GM19240 (cell line): ENCODE measurements around the gene POLA1.

ENCODE experiments used
- DNase-seq: peaks from one replicate; pipeline ENCODE4 v3.0.0; 2011; ENCODE audit warnings: low spot score; ENCODE audit not compliant: insufficient read length

Gene POLA1

DNA sequence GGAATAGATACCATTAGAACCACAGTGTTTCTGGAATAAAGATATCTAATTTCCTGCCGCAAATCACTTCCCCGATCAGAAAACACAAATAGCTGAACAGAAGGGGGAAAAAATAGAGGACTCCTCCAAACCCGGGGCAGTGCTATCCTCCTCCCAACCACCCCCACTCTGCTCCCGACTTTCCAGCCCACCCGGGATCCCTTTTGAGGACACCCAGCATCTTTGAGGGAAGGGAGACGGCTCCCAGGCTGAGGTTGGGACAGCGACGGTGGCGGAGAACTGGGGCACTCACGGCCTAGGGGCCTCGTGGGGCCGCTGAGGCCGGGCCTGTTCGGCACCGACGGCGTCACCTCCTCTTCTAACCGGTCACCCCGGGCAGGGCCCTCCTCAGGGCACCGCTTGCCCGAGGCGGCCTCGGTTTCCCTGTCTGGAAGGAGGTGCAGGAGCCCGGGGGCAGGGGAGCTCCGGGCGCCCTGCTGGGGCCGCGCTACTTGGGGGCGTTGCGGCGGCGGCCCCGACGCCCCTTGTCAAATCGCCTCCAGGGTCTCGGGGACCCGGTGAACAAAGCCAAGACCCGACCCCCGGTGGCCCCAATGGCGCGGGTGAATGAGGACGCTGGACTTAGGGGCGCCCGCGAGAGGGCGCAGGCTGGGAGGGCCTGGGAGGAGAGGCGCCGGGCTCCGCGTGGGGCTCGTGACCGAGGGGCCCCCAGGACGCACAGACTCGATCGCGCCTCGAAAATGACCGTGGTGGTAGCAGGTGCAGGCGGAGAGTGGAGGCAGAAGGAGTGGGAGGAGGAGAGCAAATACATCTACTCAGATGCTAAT lies 329.0 kb downstream of the POLA1 start:
- DNase-seq, result no peak

DNA sequence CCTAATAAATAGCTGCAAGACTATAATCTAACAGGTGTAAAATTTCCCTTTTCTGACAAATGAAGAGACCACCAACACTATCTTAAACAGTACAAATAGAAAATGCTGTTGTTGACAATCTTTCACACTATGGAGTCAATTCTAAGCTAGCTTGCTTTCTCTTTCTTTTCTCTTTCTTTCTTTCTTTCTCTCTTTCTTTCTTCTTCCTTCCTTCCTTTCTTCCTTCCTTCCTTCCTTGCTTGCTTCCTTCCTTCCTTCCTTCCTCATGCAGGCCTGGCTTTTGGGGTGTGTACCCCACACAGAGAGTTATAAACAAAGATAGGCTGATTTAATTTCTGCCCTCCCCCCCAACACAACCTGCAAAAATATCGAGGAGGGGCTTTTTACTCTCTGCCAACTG lies 330.2 kb downstream of the POLA1 start:
- no peak for DNase-seq

DNA sequence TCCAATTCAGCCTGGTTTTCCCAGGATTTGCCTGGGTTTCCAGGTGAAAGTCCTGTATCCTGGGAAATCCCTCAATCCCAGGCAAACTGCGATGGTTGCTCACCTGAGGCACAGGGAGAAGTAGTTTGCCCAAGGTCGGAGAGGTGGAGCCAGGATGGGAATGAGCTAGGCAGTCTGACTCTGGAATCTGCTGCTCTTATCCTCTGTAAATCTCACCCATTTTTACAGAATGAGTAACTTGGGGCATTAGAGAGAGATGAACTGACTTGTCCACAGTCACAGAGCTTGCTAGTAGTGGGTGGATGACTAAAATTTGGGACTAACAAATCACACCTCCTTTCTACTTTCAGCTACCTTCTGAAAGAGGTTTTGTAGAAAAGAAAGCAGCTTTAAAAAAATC lies 331.9 kb downstream of the POLA1 start:
- DNase-seq, result no peak

- no peak for DNase-seq
These were observed 332.9 kb downstream of the POLA1 start for GRCh38 chrX:25026576-25026975.

DNA sequence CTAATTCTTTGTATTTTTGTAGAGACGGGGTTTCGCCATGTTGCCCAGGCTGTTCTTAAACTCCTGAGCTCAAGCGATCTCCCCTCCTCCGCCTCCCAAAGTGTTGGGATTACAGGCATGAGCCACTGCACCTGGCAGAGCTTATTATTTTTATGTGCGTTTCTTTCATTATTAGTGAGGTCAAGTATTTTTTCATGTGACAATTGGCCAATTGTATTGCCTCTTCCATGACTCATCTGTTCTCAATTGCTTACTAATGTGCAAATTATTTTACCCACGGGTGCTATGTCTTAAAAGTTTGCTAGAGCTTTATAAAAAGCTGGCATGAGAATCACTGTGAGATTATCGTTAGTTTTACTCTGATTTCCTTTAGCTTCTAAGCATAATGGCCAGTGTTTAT lies 335.0 kb downstream of the POLA1 start:
- no peak for DNase-seq

DNA sequence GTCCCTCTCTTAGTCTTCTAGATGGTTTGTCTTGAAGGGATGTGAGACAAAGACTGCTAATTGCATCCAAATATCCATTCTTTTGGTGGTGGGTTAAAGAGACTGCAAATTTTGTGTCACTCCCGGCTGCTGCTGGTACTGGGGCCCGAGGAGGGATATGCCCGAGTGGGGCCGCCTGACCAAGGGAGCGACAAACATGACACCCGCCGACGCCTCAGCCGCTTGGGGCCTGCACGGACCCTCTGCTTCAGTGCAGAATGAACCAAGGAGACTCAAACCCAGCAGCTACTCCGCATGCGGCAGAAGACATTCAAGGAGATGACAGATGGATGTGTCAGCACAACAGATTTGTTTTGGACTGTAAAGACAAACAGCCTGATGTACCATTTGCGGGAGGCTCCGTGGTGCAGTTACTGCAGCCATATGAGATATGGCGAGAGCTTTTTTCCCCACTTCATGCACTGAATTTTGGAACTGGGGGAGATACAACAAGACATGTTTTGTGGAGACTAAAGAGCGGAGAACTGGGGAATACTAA lies 335.6 kb downstream of the POLA1 start:
- no peak for DNase-seq

DNA sequence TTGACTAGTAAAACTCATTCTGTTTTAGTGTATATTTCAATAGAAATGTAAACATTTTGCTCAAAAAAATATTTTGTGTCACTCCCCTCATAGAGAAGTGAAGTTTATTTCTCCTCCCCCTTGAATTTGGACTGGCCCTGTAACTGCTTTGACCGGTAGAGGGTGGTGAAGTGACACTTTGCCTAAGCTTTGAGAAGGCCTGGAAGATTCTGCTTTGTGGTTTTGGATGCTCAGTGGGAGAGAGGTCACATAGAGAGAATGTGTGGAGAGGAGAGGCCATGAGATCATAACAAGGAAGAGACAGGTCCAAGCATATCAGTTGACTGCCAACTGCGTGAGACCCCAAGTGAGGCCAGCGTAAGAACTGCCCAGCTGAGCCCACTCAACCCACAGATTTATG lies 341.2 kb downstream of the POLA1 start:
- DNase-seq, result no peak

DNA sequence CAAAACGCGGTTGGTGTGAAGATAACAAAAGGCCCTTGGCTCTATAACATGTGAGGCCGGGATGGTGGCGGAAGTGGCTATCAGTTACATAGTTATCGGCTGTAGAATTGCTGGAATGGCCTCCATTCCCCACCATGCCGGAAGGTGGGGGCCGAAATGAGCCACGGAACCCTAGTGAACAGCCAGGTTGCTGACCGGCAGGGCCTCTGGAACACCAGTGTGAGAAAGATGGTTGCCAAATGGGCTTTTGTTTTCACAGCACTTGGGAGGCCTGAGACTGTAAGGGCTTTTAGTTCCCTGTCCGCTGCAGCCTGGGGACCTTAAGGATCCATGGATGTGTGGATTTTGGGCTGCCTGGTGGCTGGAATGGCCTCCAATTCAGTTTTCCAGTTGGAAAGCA lies 345.3 kb downstream of the POLA1 start:
- no peak for DNase-seq

- DNase-seq, result no peak
These were observed 349.5 kb downstream of the POLA1 start for GRCh38 chrX:25043192-25043591.
